Duodenal mucosa (tissue), 2 donors: ENCODE data around the gene CXorf58.
"Not testable (repeated sequence)": the region's sequence is repeated elsewhere in the genome, so short reads cannot be mapped to it uniquely, and the experiment has no call there.

Experiments
- H3K27ac ChIP-seq: one replicate; pipeline ENCODE4 v1.7.0; 2013; ENCODE audit warnings: low read depth, low read length
- H3K27me3 ChIP-seq, 2 donors: one replicate each; pipeline ENCODE4 v1.7.0; 2013; ENCODE audit warnings: low read length in 2 of 2, control low read depth in 1 of 2; ENCODE audit not compliant: insufficient read depth in 2 of 2, control insufficient read depth in 1 of 2
- H3K36me3 ChIP-seq, 2 donors: one replicate each; pipeline ENCODE4 v1.7.0; 2013; ENCODE audit warnings: low read length in 2 of 2, control low read depth in 1 of 2; ENCODE audit not compliant: insufficient read depth in 2 of 2, control insufficient read depth in 1 of 2
- H3K4me1 ChIP-seq, 2 donors: one replicate each; pipeline ENCODE4 v1.7.0; 2013; ENCODE audit warnings: low read length in 2 of 2, control low read depth in 1 of 2; ENCODE audit not compliant: insufficient read depth in 2 of 2, control insufficient read depth in 1 of 2
- H3K4me3 ChIP-seq, 2 donors: one replicate each; pipeline ENCODE4 v1.7.0; 2013; ENCODE audit warnings: low read length in 2 of 2, low read depth in 1 of 2
- H3K9ac ChIP-seq, 2 donors: one replicate each; pipeline ENCODE4 v1.7.0; 2013; ENCODE audit warnings: low read length in 2 of 2, low read depth in 1 of 2
- H3K9me3 ChIP-seq, 2 donors: one replicate each; pipeline ENCODE4 v1.7.0; 2013; ENCODE audit warnings: low read length in 2 of 2, control low read depth in 1 of 2; ENCODE audit not compliant: control insufficient read depth in 1 of 2

CXorf58 gene, protein sequence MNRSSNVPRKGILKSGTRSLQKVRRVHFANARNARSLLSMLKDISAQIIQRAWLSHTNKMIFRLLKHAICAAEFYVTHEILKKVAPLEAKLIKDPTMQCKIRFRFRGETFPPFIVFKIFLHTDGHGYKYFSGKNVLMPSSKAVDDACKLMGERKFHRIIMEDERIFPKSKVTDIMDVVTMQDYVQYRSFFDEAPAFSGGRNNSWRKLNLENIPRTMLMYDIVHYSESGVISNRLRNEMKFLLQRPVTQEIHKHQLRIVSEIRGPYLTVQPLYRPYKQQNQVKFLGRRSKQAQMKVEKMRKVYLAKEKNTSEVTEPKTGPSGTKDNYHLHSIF

DNA sequence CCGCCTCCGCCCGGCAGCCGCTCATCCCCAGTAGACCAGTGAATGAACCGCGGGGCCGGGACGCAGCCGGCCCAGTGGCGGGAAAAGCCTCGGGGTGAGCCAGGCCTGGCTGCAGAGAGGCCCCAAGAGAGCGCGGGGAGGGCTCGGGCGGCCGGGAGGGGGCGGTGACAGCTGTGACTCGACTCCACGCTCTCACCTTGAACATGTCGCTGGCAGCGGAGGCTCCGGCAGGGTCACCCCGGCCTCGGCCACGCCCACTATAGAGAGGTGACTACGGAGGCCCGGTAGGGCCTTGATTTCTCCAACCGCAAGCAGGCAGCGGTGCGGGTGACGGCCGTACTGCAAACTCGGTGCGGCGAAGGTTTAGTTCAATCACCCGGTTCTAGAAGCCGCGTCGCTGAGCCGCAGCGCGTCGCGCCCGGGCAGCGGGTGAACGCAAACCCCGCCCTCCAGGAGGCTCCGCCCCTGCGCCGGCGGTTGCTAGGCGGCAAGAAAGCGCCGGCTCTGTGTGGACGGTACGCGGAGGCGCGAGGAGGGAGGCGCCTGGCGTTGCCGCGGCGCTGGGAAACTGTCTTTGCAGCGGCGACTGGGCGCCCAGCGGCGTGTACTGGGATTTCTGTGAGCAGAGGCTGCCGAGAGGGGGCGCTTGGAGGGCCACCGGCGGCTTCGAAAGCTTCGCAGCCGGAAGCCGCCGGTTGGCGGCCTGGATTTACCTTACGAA lies at the start of gene CXorf58, which contains the start of gene APOO:
Gene CXorf58, plus strand, starts transcription at position 509 of the 721 bp plus-strand sequence. CDS start 2,297 bp downstream, outside the sequence.
Gene APOO, minus strand, starts transcription at position 441 of the 721 bp plus-strand sequence. Its CDS starts 236 bp downstream, at position 205.
- Histone ChIP-seq H3K4me3 (peak within 1 kb of the TSS; percentile 74 to 76), H3K4me1 (peaks cover 5 to 12% of the 10 kb centered on the region in 2 donors), H3K36me3 (no peaks in the 10 kb centered on the region), H3K27ac (peak within 1 kb of the TSS; percentile 91), H3K9ac (peak within 1 kb of the TSS; percentile 66 to 75), H3K9me3 (no peaks in the 10 kb centered on the region), H3K27me3 (no peaks in the 10 kb centered on the region)

DNA sequence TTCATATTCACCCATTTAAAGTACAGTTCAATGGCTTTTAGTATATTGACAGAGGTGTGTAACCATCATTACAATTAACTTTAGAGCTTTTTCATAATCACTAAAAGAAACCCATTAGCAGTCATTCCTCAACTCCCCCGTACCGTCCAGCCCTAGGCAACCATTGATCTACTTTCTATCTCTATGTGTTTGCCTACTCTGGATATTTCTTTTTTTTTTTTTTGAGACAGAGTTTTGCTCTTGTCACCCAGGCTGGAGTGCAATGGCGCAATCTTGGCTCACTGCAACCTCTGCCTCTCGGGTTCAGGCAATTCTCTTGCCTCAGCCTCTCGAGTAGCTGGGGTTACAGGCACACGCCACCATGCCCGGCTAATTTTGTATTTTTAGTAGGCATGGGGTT lies 48.6 kb upstream of the CXorf58 start:
- H3K36me3 ChIP-seq, H3K4me3 ChIP-seq, H3K9me3 ChIP-seq, H3K27me3 ChIP-seq, H3K27ac ChIP-seq, H3K9ac ChIP-seq, H3K4me1 ChIP-seq: not testable (repeated sequence)

- H3K4me3 ChIP-seq, result no peak overlapping the region
- no peaks in the 10 kb centered on the region for H3K4me1 ChIP-seq
- H3K9me3 ChIP-seq, result no peaks in the 10 kb centered on the region
- H3K27me3 ChIP-seq, result no peaks in the 10 kb centered on the region
- H3K27ac ChIP-seq, result no peak overlapping the region
- no peak overlapping the region for H3K9ac ChIP-seq
- peaks cover 0 to 4% of the 10 kb centered on the region in 2 donors for H3K36me3 ChIP-seq
Measured at GRCh38 chrX:23861215-23861896, 46.5 kb upstream of the CXorf58 start.

DNA sequence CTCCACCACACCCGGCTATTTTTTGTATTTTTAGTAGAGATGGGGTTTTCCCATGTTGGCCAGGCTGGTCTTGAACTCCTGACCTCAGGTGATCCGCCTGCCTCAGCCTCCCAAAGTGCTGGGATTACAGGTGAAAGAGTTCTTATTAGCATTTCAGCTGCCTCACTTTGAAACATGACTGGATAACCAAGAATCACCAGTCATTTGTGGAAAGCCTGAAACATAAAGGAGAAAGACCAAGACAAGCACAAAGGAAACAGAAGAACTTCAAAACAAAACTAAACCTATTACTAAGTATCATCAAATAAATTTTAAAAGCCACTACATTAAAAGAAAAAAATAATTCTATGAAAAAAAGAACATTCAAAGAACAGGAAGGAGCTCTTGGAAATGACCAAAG lies 45.9 kb upstream of the CXorf58 start:
- not testable (repeated sequence) for H3K9ac ChIP-seq, H3K27me3 ChIP-seq, H3K27ac ChIP-seq, H3K36me3 ChIP-seq, H3K9me3 ChIP-seq, H3K4me3 ChIP-seq, H3K4me1 ChIP-seq

DNA sequence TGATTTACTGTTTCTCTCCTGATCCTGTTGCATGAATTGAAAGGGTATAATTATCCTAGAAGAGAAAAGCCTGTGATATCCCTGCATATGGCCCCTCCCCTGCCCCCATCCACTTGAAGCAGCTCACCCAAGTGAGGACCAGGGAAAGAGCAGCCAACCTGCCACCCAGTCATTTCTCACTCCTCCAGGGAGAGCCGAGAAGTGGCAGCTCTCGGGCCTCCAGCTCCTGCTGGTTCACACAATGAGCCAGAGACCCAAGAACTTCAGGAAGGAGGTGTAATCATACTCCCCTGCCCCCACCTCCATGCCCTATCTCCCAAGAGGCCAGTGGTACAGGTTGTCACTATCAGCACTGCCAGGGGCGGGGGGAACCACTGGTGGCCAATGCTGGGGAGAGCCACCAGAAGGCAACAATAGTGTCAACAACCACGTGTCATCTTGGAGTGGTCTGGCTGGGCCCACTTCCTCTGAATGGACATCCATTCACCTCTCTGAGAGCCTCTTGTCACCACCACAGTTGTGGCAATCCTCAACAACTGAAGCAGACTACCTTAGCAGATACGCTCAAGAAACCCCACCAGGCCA lies 43.0 kb upstream of the CXorf58 start:
- H3K27me3 ChIP-seq, result no peaks in the 10 kb centered on the region
- H3K36me3 ChIP-seq, result no peaks in the 10 kb centered on the region
- no peak overlapping the region for H3K9ac ChIP-seq
- no peaks in the 10 kb centered on the region for H3K9me3 ChIP-seq
- no peaks in the 10 kb centered on the region for H3K4me1 ChIP-seq
- no peak overlapping the region for H3K4me3 ChIP-seq
- no peak overlapping the region for H3K27ac ChIP-seq

GRCh38 chrX:23870041-23870440 lies 37.8 kb upstream of the CXorf58 start:
- Histone ChIP-seq H3K9ac (no peak overlapping the region), H3K9me3 (no peaks in the 10 kb centered on the region), H3K27me3 (no peaks in the 10 kb centered on the region), H3K27ac (no peak overlapping the region), H3K36me3 (no peaks in the 10 kb centered on the region), H3K4me3 (no peak overlapping the region), H3K4me1 (no peaks in the 10 kb centered on the region)

GRCh38 chrX:23871905-23872546 lies 35.8 kb upstream of the CXorf58 start:
- no peaks in the 10 kb centered on the region for H3K4me1 ChIP-seq
- no peaks in the 10 kb centered on the region for H3K9me3 ChIP-seq
- no peak overlapping the region for H3K9ac ChIP-seq
- H3K27ac ChIP-seq, result no peak overlapping the region
- H3K36me3 ChIP-seq, result no peaks in the 10 kb centered on the region
- no peaks in the 10 kb centered on the region for H3K27me3 ChIP-seq
- no peak overlapping the region for H3K4me3 ChIP-seq

- Histone ChIP-seq H3K4me3 (no peak overlapping the region), H3K27me3 (no peaks in the 10 kb centered on the region), H3K27ac (no peak overlapping the region), H3K36me3 (no peaks in the 10 kb centered on the region), H3K4me1 (peaks cover 3 to 5% of the 10 kb centered on the region in 2 donors), H3K9me3 (no peaks in the 10 kb centered on the region), H3K9ac (no peak overlapping the region)
Measured at GRCh38 chrX:23879380-23880090, 28.3 kb upstream of the CXorf58 start.

GRCh38 chrX:23883737-23884354 lies 24.0 kb upstream of the CXorf58 start:
- Histone ChIP-seq H3K4me3 (no peak overlapping the region), H3K9ac (no peak overlapping the region), H3K27ac (no peak overlapping the region), H3K36me3 (no peaks in the 10 kb centered on the region), H3K27me3 (no peaks in the 10 kb centered on the region), H3K9me3 (no peaks in the 10 kb centered on the region), H3K4me1 (peaks cover 5 to 9% of the 10 kb centered on the region in 2 donors)
